HS-27A (cell line): ENCODE measurements around the gene RRP1.
"Not testable (repeated sequence)": the region's sequence is repeated elsewhere in the genome, so short reads cannot be mapped to it uniquely, and the experiment has no call there.

ENCODE experiments used
- DNase-seq: peaks from one replicate; pipeline ENCODE4 v3.0.0-alpha.2; 2012; ENCODE audit warnings: low read depth, missing footprints

Gene RRP1

DNA sequence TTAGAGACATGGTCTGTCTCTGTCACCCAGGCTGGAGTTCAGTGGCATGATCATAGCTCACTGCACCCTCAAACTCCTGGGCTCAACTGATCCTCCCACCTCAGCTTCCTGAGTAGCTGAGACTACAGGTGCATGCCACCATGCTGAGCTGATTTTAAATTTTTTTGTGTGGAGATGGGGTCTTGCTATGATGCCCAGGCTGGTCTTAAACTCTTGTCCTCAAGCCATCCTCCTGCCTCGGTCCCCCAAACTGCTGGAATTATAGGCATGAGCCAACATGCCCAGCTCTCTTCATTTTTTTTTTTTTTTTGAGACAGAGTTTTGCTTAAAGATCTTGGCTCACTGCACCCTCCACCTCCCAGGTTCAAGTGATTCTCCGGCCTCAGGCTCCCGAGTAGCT, 50.9 kb downstream of the RRP1 start:
- DNase-seq: no peak

DNA sequence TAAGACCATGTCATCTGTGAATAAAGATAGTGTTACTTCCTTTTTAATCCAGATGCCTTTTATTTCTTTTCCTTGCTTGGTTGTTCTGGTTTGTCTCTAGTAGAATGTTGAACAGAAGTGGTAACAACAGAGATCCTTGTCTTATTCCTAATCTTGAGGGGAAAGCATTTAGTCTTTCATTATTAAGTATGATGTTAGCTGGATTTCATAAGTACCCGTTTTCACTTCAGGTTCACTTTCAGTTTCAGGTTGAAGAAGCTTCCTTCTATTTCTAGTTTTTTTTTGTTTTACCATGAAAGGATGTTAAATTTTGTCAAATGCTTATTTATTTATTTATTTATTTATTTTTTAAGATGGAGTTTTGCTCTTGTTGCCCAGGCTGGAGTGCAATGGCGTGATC, 53.4 kb downstream of the RRP1 start:
- DNase-seq: no peak

DNA sequence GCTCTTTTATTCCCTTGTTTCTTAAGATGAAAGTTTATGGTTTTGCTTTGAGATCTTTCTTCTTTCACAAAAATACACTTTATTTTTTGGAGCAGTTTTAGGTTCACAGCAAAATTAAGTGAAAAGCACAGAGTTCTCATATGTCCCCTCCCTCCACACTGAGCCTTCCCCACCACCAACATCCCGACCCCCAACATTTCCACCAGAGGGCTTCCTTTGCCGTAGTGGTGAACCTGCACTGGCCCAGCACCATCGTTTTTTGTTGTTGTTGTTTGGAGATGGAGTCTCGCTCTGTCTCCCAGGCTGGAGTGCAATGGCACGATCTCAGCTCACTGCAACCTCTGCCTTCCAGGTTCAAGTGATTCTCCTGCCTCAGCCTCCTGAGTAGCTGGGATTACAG, 55.5 kb downstream of the RRP1 start:
- DNase-seq: not testable (repeated sequence)

DNA sequence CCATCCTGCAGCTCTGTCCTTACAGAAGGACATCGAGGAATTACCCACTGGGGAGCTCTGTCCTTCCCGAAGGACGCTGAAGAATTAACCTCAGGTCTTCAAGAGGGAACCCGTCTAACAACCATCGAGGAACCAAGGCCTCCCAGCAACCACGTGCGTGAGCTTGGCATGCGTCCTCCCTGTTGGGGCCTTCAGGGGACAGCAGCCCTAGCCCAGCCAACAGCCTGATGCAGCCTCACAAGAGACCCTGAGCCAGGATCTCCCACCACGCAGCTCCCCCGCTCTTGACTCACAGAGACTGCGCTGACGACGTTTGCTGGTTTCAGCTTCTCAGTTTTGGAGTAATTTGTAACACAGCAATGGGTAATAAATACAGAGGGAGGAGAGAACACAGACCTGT, 56.0 kb downstream of the RRP1 start:
- no peak for DNase-seq

DNA sequence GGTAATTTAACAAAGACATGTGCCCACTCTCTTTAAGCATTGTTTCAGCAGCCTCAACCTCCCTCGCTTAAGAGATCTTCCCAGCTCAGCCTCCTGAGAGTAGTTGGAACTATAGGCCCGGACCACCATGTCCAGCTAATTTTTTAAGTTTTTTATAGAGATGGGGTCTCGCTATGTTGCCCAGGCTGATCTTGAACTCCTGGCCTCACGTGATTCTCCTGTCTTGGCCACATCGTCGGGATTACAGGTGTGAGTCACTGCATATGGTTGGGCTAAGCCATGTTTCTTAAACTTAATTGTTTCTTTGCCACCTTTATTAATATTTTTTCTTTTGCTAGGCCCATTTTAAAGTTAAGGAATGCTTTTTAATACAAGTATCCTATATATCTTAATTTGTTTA, 57.1 kb downstream of the RRP1 start:
- no peak for DNase-seq

DNA sequence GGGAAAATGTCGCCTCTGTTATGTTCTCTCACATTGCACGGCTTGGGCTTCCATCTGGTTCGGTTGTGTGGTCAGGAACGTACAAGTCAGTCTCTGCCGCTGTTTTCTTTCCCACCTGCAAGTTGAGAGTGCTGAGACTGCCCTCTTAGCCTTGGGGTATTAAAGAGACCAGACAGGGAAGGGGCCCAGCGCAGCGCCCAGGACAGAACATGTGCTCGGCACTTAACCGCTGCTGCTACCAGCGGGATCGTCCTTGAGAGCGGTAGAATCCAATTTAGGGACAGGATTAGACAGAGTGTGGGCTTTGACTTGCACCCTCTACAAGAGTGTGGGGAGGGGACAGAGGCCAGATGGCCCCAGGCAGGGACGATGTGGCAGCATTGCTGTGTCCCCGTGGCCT, 57.9 kb downstream of the RRP1 start:
- DNase-seq: no peak

DNA sequence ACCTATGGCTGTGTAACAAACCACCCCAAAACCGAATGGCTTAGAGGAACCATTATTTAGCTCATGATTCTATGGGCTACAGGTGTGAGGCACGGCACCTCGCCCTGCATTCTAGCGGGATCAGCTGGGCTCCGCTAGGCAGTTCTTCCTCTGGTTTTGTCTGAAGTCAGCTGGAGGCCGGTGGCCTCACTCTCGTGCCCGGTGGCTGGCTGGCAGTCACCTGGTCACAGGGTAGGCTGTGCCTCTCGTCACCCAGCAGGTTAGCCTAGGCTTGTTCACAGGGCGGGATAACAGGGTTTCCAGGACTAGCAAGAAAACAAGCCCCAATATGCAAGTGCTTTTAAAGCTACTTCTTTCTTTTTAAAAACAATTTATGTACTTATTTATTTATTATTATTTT, 59.4 kb downstream of the RRP1 start:
- no peak for DNase-seq

DNA sequence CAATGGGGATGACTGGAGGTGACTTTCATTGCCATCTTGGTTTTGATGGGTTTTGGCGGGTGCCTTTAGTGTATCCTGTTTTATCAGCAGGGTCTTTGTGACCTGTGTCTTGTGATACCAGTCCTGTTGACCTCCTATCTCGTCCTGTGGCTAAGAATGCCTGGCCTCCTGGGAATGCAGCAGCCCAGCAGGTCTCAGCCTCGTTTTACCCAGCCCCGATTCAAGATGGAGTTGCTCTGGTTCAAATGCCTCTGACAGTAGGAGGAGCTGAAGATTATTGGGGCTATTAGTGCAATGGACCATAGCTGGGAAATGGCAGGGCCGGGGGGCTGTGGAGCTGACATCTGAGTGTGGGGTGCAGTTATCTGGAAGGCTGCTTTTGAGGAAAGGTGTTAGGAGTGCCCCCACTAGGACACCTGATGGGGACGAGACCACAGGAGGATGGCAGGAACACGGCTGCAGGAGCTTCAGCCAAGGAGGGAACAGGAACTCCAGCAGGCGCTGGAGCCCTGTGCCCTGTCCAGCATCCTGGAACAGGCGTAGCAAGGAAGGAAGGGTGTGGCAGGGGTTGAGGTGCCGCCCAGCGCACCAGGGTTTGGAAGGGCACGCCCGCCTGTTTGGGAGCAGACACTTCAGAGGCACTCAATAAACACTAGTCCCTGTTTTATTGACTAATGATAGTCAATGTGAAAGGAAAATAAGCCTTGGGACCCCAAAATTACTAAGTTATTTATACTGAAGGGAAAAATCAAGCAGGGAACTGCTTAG, 60.3 kb downstream of the RRP1 start:
- no peak for DNase-seq

DNA sequence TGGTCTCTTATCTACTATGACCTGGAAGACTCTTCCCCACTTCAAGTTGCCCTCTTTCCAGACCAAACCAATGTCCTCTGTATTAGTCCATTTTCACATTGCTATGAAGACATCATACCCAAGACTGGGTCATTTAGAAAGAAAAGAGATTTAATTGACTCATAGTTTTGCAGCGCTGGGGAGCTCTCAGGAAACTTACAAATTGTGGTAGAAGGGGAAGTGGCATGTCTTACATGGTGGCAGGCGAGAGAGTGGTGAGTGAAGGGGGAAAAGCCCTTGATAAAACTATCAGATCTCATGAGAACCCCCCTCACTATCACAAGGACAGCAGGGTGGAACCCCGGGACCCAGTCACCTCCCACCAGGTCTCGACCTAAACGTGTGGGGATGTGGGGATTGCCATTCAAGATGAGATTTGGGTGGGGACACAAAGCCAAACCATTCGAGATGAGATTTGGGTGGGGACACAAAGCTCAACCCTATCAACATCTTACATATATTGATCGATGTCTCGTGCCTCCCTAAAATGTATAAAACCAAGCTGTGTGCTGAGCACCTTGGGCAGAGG, 61.4 kb downstream of the RRP1 start:
- no peak for DNase-seq

DNA sequence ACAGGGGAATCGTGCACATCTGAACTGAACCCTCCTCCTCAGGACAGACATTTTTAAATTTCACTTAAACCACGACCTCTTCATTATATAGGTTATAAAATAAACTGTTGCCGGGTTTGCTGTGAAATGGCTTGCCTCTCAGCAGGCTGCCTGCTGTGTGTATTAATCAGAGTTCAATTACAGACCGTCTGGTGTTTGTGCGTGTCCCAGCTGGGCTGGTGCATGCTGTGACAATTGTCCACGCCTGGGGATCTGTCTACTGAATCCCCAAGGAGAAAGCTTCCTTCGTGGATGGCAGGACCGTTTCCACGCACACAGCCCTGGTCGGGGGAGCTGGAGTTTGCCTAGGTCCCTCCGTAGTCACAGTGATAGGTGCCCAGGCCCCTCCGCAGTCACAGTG, 62.2 kb downstream of the RRP1 start:
- DNase-seq: no peak

DNA sequence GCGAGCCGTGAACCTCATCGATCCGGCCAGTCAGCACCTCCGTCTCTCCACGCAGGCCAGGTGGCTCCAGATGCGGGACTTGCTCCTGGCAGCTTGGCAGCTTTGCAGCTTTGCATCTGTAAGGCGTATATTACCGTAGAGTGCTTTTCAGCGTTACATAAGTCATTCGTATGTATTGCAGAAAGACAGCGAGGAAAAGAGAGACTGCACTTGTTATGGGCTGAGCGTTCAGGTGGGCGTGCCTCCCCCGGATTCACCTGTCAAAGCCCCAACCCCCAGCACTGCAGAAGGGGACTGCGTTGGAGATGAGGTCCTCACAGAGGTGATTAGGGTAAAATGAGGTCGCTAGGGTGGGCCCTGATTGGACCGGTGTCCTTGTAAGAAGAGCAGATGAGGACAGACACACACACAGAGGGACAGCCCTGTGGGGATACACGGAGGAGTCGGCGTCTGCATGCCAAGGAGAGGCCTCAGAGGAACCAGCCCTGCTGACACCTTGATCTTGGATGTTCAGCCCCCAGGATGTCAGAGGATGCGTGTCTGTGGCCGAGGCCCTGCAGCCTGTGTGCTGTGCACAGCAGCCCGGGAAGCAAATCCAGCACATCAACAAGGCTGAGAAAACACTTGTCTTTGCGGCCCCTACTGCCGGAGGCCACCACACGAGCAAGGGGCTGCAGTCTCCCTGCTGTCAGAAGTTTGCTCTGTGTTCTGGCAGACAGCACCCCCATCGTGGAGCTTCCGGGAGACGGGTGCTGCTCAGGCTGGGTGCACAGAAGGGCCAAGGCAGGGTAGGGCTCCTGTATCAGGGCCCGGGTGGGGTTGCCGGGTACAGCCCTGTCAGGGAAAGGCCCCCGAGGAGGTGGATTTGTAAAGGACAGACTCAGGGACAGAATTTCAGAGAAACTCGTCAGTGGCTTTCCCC, 64.7 kb downstream of the RRP1 start:
- DNase-seq: no peak
